HEK293T (cell line): Measurements from ENCODE around the gene L3MBTL4.

ENCODE experiments used
- CTBP1 ChIP-seq: fragments of 450-650 bp; IDR thresholded peaks from 2 replicates; pipeline ENCODE4 v1.6.1; 2016; ENCODE audit warnings: borderline replicate concordance
- FOXM1 ChIP-seq: fragments of 450-650 bp; IDR thresholded peaks from 2 replicates; pipeline ENCODE4 v1.6.1; 2017; ENCODE audit warnings: mild to moderate bottlenecking, borderline replicate concordance
- SP1 ChIP-seq: fragments of 450-650 bp; IDR thresholded peaks from 2 replicates; pipeline ENCODE4 v1.6.1; 2017
- ZNF384 ChIP-seq: fragments of 450-650 bp; IDR thresholded peaks from 2 replicates; pipeline ENCODE4 v1.6.1; 2016

DNA sequence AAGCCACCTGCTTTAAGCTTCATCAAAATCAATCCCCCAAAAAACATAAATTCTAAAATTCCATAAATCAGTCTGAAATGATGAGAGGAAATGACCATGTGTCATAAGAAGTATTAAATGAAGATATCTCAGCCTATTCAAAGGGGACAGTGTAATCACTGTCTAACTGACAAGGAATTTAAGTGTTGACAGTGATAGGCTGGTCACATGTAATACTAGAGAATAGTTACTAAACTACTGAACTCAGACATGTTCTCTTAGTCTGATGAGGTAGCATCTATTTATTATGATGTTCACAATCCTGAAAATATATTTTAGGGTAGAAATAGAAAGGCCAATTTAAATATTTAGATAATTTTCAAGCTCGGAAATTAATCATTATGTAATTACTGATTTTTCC is 216.1 kb downstream of the L3MBTL4 start:
- TF ChIP-seq ZNF384 (no peak), CTBP1 (no peak), SP1 (no peak), FOXM1 (no peak)
